GM19025 (cell line): ENCODE data around the gene INHBB.
"Not testable (repeated sequence)": the region's sequence is repeated elsewhere in the genome, so short reads cannot be mapped to it uniquely, and the experiment has no call there.

Source experiments
- ATAC-seq: cut with Tn5 transposase; IDR thresholded peaks from one replicate; pipeline ENCODE4 v1.9.1; 2021; ENCODE audit warnings: mild to moderate bottlenecking, low read depth, moderate library complexity; ENCODE audit not compliant: unreplicated experiment

INHBB gene

DNA sequence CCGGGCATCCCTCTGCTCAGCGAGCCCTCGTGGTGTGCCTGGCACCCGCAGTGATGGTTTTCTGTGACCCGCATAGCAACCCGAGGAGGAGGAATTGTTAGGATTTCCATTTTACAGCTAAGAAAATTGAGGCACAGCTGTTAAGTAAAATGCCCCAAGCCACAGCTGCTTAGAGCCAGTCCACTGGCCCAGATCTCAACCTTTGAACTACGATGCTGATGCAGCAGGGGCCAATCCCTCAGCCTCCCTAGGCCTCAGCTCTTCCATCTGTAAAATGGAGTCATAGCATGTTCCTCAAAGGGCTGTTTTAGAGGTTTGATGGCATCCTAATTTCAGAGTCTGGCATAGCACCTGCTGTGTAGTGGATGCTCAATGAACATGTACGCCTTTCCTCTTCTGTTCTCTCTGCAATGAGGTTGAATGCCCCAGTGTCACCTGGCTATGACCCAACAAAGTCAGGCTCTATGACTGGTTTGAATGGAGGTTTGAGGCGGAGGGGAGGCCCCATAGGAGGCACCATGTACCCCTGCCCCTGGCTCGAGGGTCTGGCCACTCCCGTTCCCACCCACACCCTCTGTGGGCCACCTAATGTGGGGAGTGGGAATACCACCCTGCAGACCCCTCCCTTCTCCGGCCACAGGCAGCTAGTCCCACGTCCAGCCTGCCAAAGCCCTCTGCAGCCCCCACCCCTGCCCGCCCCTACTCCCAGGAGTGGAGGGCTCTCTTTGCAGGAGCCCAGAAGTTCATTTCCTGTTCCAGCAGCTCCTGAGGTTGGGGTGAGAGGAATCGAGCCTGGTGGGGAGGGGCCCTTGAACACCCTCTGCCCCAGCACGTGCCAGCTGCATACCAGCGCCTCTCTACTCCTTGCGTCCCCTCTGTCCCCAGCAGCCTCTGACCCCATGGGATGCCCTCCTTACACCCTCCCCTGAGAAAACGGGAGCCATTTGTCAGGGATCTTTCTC lies 31.0 kb downstream of the INHBB start:
- no peak for ATAC-seq

DNA sequence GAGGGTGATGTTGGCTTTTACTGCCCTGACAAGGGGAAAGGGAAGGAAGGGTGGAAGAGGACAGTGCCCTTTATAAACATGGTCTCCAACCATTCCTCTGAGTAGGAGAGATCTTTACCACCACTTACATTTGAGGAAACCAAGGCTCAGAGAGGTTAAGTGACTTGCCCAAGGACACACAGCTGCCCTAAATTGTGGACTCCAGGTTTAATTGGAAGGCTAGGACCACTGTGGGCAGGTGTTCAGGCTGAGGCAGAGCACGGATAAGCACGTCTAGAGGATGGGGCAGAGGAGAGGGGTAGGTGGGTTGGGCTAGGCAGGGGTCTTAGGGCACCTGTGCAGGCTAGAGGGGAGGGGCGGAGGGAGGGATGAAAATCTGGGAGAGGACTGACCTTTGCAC lies 32.7 kb downstream of the INHBB start:
- no peak for ATAC-seq

GRCh38 chr2:120379916-120380893 lies 34.3 kb downstream of the INHBB start:
- ATAC-seq: no peak

DNA sequence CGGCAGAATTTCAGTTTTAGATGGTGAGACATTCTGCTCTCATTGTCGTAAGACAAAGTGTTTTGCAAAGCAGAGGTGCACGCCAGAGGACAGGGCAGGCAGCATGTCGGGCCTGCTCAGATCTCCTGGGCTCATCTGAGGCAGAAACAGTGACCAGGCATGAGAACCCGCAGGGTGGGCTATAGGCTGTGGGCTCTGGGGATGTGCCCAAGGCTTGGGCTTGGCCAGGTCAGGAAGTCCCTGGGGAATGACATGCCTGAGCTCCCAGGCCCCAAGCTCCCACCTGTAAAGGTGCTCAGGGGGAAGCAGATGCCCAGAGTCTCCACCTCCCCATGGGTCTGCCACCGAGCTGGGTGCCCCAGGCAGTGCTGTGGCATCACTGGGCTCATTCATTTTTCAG lies 35.3 kb downstream of the INHBB start:
- no peak for ATAC-seq

- no peak for ATAC-seq
Measured at GRCh38 chr2:120381661-120382060, 35.7 kb downstream of the INHBB start.

DNA sequence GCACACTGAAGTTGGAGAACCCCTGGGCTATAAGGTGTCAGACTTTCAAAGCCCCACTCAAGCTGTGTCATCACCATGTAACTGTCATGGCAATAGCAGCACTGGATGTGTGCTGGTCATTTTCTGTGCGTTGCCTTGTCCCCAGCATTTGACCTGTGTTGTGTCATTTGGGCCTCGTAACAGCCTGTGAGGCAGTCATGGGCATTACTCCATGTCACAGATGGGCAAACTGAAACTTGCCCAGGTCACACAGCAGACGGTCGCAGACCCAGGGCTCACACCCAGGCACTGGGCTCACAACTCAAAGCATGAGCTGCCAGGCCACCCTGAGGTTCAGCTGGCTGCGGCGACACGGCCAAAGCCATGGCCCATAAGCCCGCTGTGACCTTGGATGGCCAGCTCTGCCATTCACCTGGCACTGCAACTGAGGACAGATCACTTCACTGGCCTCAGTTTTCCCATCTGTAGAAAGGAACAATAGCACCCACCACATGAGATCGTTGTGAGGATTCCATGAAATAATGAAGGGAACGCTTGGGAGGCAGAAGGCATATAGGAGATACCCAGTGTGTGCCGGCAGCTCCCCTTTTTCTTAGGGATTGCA lies 36.7 kb downstream of the INHBB start:
- ATAC-seq: no peak

GRCh38 chr2:120383191-120383590 lies 37.3 kb downstream of the INHBB start:
- no peak for ATAC-seq

GRCh38 chr2:120383631-120384340 lies 37.9 kb downstream of the INHBB start:
- no peak for ATAC-seq

- ATAC-seq: peak; percentile 92
Measured at GRCh38 chr2:120384486-120385354, 38.8 kb downstream of the INHBB start.

DNA sequence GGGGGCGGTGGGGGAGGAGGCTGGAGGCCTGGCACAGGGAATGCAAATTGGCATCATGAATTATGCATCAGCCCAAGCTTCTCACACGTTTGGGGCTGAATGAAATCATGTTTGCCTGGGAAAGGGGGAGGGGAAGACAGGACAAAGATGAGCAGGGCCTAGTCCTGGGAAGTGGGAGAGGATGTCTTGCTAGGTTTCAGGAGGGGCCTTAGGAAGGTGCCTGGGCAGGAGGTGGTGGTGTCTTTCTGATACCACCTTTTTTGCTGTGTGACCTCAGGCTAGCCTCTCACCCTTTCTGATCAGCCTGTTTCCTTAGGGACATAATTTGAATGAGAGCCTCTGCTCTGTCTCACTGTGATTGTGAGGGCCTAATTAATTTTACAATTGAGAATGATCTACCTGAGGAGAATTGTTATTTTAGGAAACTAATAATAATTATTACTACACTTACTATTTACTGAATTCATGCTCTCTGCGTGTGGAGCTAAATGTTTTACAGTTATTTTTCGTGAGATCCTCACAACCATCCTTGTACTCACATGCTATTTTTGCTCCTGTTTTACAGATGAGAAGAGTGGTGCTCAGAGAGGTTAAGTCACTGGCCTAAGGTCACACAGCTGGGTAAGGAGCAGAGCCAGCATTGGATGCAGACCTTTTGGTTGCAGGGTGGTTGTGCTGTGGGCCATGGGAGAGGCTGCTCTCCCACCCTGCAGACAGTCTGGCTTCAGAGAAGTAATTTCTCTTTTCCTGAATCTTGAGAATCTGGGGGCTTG lies 39.6 kb downstream of the INHBB start:
- ATAC-seq: no peak

DNA sequence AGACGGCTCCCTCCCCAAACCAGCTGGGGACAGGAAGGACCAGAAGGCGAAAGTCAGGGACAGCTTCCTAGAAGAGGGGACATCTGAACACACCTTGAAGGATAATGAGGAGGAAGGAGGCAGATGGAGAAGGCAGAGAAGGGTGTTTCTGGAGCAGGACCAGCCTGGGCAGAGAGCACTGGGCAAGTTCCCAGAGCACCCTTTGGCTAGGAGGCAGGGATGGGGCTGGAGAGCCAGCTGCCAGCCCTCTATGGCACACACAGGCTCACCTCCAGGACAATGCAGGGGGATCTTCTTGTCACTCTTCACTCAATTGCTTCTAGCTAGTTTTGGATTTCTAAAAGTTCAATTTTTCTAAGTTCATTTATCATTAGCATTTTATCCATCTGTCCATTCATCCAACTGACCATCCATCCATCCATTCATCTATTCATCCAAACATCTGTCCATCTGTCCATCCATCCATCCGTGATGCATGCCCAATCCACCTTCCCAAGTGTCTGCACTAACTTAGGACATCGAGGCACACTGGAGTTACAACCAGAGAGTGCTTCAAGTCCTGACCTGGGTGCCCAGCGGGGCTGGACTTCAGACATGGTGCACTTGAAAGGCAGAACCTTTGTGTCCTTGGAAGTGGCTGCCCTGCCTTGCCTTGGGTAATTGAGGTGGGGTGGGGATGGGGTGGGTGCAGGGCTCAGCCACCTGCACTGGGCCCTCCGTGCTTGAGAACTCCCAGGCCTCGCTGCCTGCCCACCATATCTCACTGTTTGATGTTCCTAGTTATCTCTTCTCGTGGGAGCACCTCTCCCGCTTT lies 42.5 kb downstream of the INHBB start:
- no peak for ATAC-seq

- no peak for ATAC-seq
Measured at GRCh38 chr2:120389036-120389391, 43.1 kb downstream of the INHBB start.

DNA sequence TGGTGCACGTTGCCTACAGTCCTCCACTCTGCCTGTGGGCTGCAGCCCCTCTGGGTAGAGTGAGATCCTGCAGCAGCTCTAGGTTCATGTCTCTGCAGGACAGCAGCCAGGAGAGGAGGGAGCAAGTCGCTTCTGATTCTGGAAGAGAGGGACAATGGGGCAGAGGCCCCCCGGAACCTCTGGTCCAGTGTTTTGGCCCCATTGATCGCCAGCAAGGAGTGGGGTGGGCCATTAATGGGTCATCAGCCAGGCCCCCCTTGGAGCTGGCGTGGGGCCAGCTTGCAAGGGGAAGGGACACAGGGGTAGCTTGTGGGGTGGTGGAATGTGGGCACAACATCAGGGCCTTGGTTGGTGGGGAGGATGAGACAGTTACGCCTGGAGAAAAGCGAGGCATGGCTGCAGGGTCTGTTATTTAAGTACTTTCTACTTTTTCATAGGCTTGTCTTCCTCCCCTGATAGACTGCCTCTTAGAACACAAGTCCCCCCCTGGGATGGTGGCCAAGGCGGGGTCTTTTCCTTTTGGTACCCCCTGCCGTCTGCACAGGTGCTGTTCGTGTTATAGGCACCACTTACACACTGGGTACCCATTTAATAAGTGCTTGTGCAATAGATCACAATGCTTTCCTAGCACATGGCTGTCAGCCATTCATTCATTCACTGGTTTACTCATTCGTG lies 44.6 kb downstream of the INHBB start:
- no peak for ATAC-seq

- not testable (repeated sequence) for ATAC-seq
Measured at GRCh38 chr2:120391382-120391781, 45.4 kb downstream of the INHBB start.

GRCh38 chr2:120391911-120392665 lies 46.2 kb downstream of the INHBB start:
- no peak for ATAC-seq

GRCh38 chr2:120392923-120393322 lies 47.0 kb downstream of the INHBB start:
- no peak for ATAC-seq
